GM18499 (cell line): ENCODE results near the gene SLC15A4.
"Not testable (repeated sequence)": the region's sequence is repeated elsewhere in the genome, so short reads cannot be mapped to it uniquely, and the experiment has no call there.

ENCODE experiments used
- ATAC-seq: cut with Tn5 transposase; IDR thresholded peaks from one replicate; pipeline ENCODE4 v1.9.1; 2021; ENCODE audit warnings: moderate number of reproducible peaks; ENCODE audit not compliant: insufficient read depth, unreplicated experiment

Gene SLC15A4

GRCh38 chr12:128823916-128824839, at the start of gene SLC15A4:
SLC15A4 (minus strand) TSS chr12:128823958; CDS start chr12:128823943, 15 bp downstream.
- ATAC-seq = peak; percentile 78

GRCh38 chr12:128872303-128872702, 48.5 kb upstream of the SLC15A4 start:
- ATAC-seq = no peak

GRCh38 chr12:128871516-128871892, 47.7 kb upstream of the SLC15A4 start:
- ATAC-seq = no peak

- no peak for ATAC-seq
These were observed 43.7 kb upstream of the SLC15A4 start for GRCh38 chr12:128867466-128867865.

- no peak for ATAC-seq
These were observed 40.9 kb upstream of the SLC15A4 start for GRCh38 chr12:128864516-128865186.

GRCh38 chr12:128863957-128864356, 40.2 kb upstream of the SLC15A4 start:
- no peak for ATAC-seq

- ATAC-seq = no peak
These were observed 37.7 kb upstream of the SLC15A4 start for GRCh38 chr12:128861226-128862016.

- no peak for ATAC-seq
These were observed 35.6 kb upstream of the SLC15A4 start for GRCh38 chr12:128859311-128859710.

- no peak for ATAC-seq
These were observed 33.5 kb upstream of the SLC15A4 start for GRCh38 chr12:128857133-128857763.

GRCh38 chr12:128856791-128857078, 33.0 kb upstream of the SLC15A4 start:
- no peak for ATAC-seq

GRCh38 chr12:128856035-128856790, 32.5 kb upstream of the SLC15A4 start:
- ATAC-seq = no peak

GRCh38 chr12:128853600-128854197, 29.9 kb upstream of the SLC15A4 start:
- ATAC-seq = no peak

GRCh38 chr12:128852885-128853599, 29.3 kb upstream of the SLC15A4 start, which contains the start of gene GLT1D1:
GLT1D1 (plus strand) TSS chr12:128853478; CDS start chr12:128853582, 104 bp downstream.
- no peak for ATAC-seq

- no peak for ATAC-seq
These were observed 28.4 kb upstream of the SLC15A4 start for GRCh38 chr12:128852026-128852698.

- ATAC-seq = not testable (repeated sequence)
These were observed 27.7 kb upstream of the SLC15A4 start for GRCh38 chr12:128851429-128851828.

- no peak for ATAC-seq
These were observed 26.6 kb upstream of the SLC15A4 start for GRCh38 chr12:128850400-128850799.

GRCh38 chr12:128849806-128850205, 26.0 kb upstream of the SLC15A4 start:
- not testable (repeated sequence) for ATAC-seq

GRCh38 chr12:128848371-128848770, 24.6 kb upstream of the SLC15A4 start:
- no peak for ATAC-seq
